ENCODE measurements around the gene GRK1.

GRK1 gene

GRCh38 chr13:113737803-113738202 is 70.8 kb downstream of the GRK1 start:
- no peak for DNase-seq (ENCODE audit: low read depth)
- H3K4me3 ChIP-seq (ENCODE audit: control insufficient read depth, low read depth, low read length): no peak overlapping the region
- TF ChIP-seq, protein P1, sequence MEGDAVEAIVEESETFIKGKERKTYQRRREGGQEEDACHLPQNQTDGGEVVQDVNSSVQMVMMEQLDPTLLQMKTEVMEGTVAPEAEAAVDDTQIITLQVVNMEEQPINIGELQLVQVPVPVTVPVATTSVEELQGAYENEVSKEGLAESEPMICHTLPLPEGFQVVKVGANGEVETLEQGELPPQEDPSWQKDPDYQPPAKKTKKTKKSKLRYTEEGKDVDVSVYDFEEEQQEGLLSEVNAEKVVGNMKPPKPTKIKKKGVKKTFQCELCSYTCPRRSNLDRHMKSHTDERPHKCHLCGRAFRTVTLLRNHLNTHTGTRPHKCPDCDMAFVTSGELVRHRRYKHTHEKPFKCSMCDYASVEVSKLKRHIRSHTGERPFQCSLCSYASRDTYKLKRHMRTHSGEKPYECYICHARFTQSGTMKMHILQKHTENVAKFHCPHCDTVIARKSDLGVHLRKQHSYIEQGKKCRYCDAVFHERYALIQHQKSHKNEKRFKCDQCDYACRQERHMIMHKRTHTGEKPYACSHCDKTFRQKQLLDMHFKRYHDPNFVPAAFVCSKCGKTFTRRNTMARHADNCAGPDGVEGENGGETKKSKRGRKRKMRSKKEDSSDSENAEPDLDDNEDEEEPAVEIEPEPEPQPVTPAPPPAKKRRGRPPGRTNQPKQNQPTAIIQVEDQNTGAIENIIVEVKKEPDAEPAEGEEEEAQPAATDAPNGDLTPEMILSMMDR (conservative IDR thresholded peaks at IDR 0.05; ENCODE audit: control insufficient read depth, insufficient read depth, low read depth, low read length): no peak

DNA sequence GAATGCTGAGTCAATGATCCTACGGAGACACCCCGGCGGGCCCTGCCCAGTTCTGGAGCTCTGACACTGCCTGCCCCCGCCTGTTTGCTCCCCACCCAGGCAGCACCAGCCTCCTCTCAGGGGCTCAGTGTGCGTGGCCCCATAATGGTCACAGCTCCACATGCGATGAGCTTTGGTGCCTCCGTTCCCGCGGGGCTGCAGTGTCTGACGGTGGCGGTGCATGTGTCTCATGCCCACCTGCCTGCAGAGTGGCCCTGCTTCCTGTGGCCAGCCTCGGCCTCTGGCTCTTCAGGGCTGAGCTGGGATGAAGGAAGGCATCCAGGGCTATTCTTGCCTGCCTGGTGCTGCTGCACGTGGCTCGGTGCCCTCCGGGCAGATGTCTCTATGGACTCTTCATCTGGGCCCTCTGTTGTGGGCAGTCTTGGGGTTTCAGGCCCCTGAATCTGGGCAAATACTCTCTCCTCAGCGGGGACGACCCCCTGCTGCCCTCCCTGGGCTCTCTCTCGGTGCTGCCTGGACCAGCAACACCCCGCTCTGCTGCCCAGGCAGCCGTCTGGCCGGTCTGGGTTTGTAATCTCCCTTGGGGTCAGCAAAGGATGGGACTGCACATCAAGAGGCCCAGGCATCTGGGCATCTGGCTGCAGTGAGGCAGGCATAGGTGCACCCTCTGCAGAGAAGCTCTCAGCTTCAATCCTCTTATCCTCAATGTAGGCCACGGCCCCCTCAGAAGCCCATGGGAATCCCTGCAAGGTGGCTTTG is 72.7 kb downstream of the GRK1 start:
- TF ChIP-seq, protein P1 (conservative IDR thresholded peaks at IDR 0.05; ENCODE audit: control insufficient read depth, insufficient read depth, low read depth, low read length): no peak
- no peak for DNase-seq (ENCODE audit: low read depth)
- H3K4me3 ChIP-seq (ENCODE audit: control insufficient read depth, low read depth, low read length): no peak overlapping the region

DNA sequence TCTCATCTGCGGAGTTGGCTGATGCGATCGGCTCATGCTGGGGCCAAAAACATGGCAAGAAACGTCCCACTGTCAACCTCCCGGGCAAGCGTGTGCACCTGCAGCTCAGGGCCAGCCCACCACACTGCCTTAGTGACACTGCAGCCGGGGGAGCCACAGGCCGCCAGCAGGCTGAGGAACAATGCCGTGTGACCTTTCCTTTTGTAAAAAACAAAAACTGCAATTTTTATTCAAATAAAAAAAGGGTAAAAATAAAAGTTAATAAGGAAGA is 73.2 kb downstream of the GRK1 start:
- TF ChIP-seq, protein P1 (conservative IDR thresholded peaks at IDR 0.05; ENCODE audit: control insufficient read depth, insufficient read depth, low read depth, low read length): no peak
- no peak for DNase-seq (ENCODE audit: low read depth)
- H3K4me3 ChIP-seq (ENCODE audit: control insufficient read depth, low read depth, low read length): no peak overlapping the region

GRCh38 chr13:113740661-113741060 is 73.6 kb downstream of the GRK1 start:
- TF ChIP-seq, protein P1 (conservative IDR thresholded peaks at IDR 0.05; ENCODE audit: control insufficient read depth, insufficient read depth, low read depth, low read length): no peak

GRCh38 chr13:113741191-113741668 is 74.2 kb downstream of the GRK1 start:
- no peak for DNase-seq (ENCODE audit: low read depth)
- TF ChIP-seq, protein P1 (conservative IDR thresholded peaks at IDR 0.05; ENCODE audit: control insufficient read depth, insufficient read depth, low read depth, low read length): no peak
- no peak overlapping the region for H3K4me3 ChIP-seq (ENCODE audit: control insufficient read depth, low read depth, low read length)

More at GRCh38 chr13:113740661-113741060, 73.6 kb downstream of the GRK1 start:
- H3K4me3 ChIP-seq (ENCODE audit: control insufficient read depth, low read depth, low read length): no peak overlapping the region
- DNase-seq (ENCODE audit: low read depth): no peak

DNA sequence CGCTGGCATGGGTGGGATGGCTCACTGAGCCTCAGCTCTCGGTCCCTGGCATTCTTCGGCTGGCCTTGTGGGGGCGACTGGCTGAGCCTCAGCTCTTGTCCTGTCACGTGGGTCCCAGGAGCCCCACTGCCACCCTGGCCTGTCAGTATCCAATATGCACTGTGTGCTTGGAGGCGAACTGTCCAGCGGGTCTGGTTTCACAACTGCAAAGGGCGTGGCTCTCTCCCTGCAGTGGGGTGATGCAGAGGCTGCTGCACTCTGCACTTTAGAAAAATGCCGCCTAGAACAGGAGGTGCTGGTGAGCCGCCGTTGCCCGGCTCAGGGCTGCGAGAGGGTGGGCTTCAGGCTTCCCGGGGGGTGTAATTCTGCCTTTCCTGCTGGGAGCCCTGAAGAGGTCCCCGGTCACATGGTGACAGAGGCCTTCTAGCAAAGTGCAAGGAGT is 75.0 kb downstream of the GRK1 start:
- no peak overlapping the region for H3K4me3 ChIP-seq (ENCODE audit: control insufficient read depth, low read depth, low read length)
- peak; percentile 58 for DNase-seq (ENCODE audit: low read depth)
- TF ChIP-seq, protein P1 (conservative IDR thresholded peaks at IDR 0.05; ENCODE audit: control insufficient read depth, insufficient read depth, low read depth, low read length): peak; percentile 16

Measured in fibroblast of mammary gland (primary cell).